T-helper 1 cell treated with Interleukin-12 subunit alpha and Interleukin-12 subunit beta and Interleukin-4 antibody, amounts not matched to agents 30 μg/mL and 1 μg/mL, for 36 hours (primary cell): ENCODE measurements around the gene GLB1L2.

Experiments
- H3K27ac Mint-ChIP-seq: one replicate; pipeline ENCODE4 v1.8.0; 2021; ENCODE audit warnings: mild to moderate bottlenecking, mixed read lengths
- H3K27me3 Mint-ChIP-seq: one replicate; pipeline ENCODE4 v1.8.0; 2021; ENCODE audit warnings: low read depth, mixed read lengths
- H3K36me3 Mint-ChIP-seq: one replicate; pipeline ENCODE4 v1.8.0; 2021; ENCODE audit warnings: low read depth, mixed read lengths
- H3K4me1 Mint-ChIP-seq: one replicate; pipeline ENCODE4 v1.8.0; 2021; ENCODE audit warnings: low read depth, mixed read lengths
- H3K4me3 Mint-ChIP-seq: one replicate; pipeline ENCODE4 v1.8.0; 2021; ENCODE audit warnings: mild to moderate bottlenecking, moderate library complexity, mixed read lengths
- H3K9me3 Mint-ChIP-seq: one replicate; pipeline ENCODE4 v1.8.0; 2021; ENCODE audit warnings: mixed read lengths

Gene GLB1L2

DNA sequence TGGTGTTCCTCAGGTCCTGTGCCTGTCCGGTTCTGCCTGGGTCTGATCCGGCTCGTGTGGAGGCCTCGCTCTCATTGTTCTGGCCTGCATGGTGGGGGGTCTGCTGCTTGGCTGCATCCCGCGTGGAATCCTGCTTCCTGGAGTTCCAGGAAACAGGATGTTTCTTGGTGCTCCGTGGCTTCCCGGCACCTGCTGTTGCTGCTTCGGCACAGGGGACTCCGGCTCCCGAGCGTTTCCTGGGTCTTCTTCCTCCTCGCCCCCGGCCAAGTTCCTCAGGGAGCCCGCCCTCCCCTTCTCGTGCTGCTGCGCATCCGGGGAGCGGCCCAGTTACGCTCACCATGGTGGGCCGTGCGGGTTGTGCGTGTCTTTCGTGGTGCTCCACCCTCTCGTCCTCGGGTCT lies 29.9 kb downstream of the GLB1L2 start:
- no peak overlapping the region for H3K27ac Mint-ChIP-seq
- no peaks in the 10 kb centered on the region for H3K36me3 Mint-ChIP-seq
- H3K4me3 Mint-ChIP-seq, result no peak overlapping the region
- no peaks in the 10 kb centered on the region for H3K27me3 Mint-ChIP-seq
- H3K9me3 Mint-ChIP-seq, result no peaks in the 10 kb centered on the region
- peaks cover 11% of the 10 kb centered on the region for H3K4me1 Mint-ChIP-seq

- H3K4me3 Mint-ChIP-seq, result no peak overlapping the region
- peaks cover 11% of the 10 kb centered on the region for H3K4me1 Mint-ChIP-seq
- H3K9me3 Mint-ChIP-seq, result no peaks in the 10 kb centered on the region
Measured at GRCh38 chr11:134362192-134362901, 30.6 kb downstream of the GLB1L2 start.

DNA sequence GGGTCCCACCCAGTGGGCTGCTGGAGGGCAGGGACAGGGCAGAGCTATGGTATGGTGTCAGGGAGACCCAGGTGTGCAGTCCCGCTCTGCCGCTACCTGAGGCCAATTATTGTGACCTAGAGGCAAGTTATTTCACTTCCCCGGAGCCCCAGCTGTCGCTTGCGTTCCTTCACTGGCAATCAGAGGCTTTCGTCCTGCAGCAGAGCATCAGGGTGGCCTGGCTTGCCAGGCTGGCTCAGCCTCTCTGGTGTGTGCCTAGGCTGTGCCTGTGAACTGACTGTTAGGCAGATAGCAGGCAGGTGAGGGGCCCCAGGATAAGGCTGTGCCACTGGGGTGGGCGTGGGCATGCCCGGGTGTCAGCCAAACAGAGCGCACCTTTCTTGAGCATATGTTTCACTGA lies 31.4 kb downstream of the GLB1L2 start:
- H3K27me3 Mint-ChIP-seq, result no peaks in the 10 kb centered on the region
- H3K4me1 Mint-ChIP-seq, result peaks cover 11% of the 10 kb centered on the region
- no peak overlapping the region for H3K27ac Mint-ChIP-seq
- no peak overlapping the region for H3K4me3 Mint-ChIP-seq
- H3K9me3 Mint-ChIP-seq, result no peaks in the 10 kb centered on the region
- no peaks in the 10 kb centered on the region for H3K36me3 Mint-ChIP-seq

More at GRCh38 chr11:134362192-134362901, 30.6 kb downstream of the GLB1L2 start:
- no peaks in the 10 kb centered on the region for H3K36me3 Mint-ChIP-seq
- H3K27me3 Mint-ChIP-seq, result no peaks in the 10 kb centered on the region
- no peak overlapping the region for H3K27ac Mint-ChIP-seq

- H3K27me3 Mint-ChIP-seq, result no peaks in the 10 kb centered on the region
- H3K9me3 Mint-ChIP-seq, result no peaks in the 10 kb centered on the region
- H3K27ac Mint-ChIP-seq, result no peak overlapping the region
- no peaks in the 10 kb centered on the region for H3K36me3 Mint-ChIP-seq
- peaks cover 11% of the 10 kb centered on the region for H3K4me1 Mint-ChIP-seq
- H3K4me3 Mint-ChIP-seq, result no peak overlapping the region
Measured at GRCh38 chr11:134363592-134363991, 31.8 kb downstream of the GLB1L2 start.

DNA sequence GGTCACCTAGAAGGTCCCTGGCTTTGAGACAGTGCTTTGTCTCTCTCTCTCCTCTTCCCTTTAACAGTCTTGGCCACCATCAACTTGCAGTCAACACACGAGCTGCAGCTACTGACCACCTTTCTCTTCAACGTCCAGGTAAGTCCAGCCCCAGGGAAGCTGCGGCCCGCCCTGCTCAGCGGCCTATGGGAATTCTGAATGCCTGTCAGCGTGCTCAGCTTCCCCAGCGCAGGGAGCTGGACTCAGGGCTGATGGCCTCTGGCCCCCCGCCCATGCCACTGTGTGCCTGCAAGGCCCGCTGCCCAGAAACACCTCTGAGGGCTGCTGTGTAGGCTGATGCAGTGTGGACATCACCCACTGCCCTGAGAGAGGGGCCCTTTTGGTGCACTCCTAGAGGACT lies 32.5 kb downstream of the GLB1L2 start:
- H3K27me3 Mint-ChIP-seq, result no peaks in the 10 kb centered on the region
- no peaks in the 10 kb centered on the region for H3K36me3 Mint-ChIP-seq
- no peaks in the 10 kb centered on the region for H3K9me3 Mint-ChIP-seq
- no peak overlapping the region for H3K4me3 Mint-ChIP-seq
- no peak overlapping the region for H3K27ac Mint-ChIP-seq
- peaks cover 11% of the 10 kb centered on the region for H3K4me1 Mint-ChIP-seq

GRCh38 chr11:134365011-134365925 lies 33.5 kb downstream of the GLB1L2 start:
- no peaks in the 10 kb centered on the region for H3K36me3 Mint-ChIP-seq
- no peaks in the 10 kb centered on the region for H3K27me3 Mint-ChIP-seq
- no peak overlapping the region for H3K4me3 Mint-ChIP-seq
- H3K9me3 Mint-ChIP-seq, result no peaks in the 10 kb centered on the region
- peaks cover 5% of the 10 kb centered on the region for H3K4me1 Mint-ChIP-seq
- H3K27ac Mint-ChIP-seq, result no peak overlapping the region

- Mint-ChIP-seq H3K36me3 (no peaks in the 10 kb centered on the region), H3K9me3 (no peaks in the 10 kb centered on the region), H3K27me3 (no peaks in the 10 kb centered on the region), H3K4me1 (peaks cover 5% of the 10 kb centered on the region), H3K27ac (no peak overlapping the region), H3K4me3 (no peak overlapping the region)
Measured at GRCh38 chr11:134366254-134366653, 34.5 kb downstream of the GLB1L2 start.

- no peaks in the 10 kb centered on the region for H3K27me3 Mint-ChIP-seq
- H3K27ac Mint-ChIP-seq, result no peak overlapping the region
- H3K36me3 Mint-ChIP-seq, result no peaks in the 10 kb centered on the region
- H3K9me3 Mint-ChIP-seq, result no peaks in the 10 kb centered on the region
- no peak overlapping the region for H3K4me3 Mint-ChIP-seq
- H3K4me1 Mint-ChIP-seq, result no peaks in the 10 kb centered on the region
Measured at GRCh38 chr11:134367781-134368180, 36.0 kb downstream of the GLB1L2 start.

GRCh38 chr11:134369656-134370525 lies 38.1 kb downstream of the GLB1L2 start:
- H3K36me3 Mint-ChIP-seq, result no peaks in the 10 kb centered on the region
- no peak overlapping the region for H3K4me3 Mint-ChIP-seq
- no peaks in the 10 kb centered on the region for H3K4me1 Mint-ChIP-seq
- no peaks in the 10 kb centered on the region for H3K27me3 Mint-ChIP-seq
- H3K9me3 Mint-ChIP-seq, result no peaks in the 10 kb centered on the region
- no peak overlapping the region for H3K27ac Mint-ChIP-seq

DNA sequence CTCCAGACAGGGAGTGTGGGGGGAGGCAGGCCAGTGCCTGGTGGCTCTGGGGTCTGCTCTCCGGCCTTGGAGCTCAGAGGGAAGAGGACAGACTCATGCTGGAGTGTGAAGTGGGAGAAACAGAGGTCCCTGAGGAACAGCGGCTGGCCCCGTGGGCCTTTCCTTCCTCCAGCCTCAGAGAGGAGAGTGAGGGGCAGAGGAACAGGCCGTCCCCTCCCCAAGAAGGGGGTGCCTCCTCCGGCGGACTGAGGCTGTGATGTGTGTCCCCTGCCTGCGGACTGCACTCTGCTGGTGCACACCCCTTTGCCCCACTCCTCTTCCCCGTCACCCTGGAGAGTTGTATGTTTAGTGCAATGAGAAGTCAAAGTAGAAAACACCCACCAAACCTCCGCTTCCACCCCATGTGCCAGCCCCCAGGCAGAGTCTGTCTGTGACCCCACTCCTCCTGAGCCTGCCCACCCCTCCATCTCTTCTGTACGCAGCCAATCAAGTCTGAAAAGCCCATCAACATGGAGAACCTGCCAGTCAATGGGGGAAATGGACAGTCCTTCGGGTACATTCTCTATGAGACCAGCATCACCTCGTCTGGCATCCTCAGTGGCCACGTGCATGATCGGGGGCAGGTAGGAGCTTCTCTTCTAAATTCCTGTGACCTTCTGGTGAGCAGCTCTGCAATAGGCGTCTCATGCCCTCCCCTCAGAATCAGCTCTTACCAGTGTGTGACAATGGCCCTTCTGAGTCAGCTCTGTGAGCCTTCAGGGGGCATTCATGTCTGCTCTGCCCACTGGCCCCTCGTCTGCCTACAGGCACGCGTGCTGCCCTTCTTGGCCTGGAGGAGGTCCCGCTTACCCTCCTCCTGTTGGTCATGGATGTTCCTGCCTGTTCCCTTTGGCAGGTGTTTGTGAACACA lies 39.0 kb downstream of the GLB1L2 start:
- H3K27ac Mint-ChIP-seq, result no peak overlapping the region
- H3K4me3 Mint-ChIP-seq, result no peak overlapping the region
- no peaks in the 10 kb centered on the region for H3K4me1 Mint-ChIP-seq
- no peaks in the 10 kb centered on the region for H3K27me3 Mint-ChIP-seq
- no peaks in the 10 kb centered on the region for H3K36me3 Mint-ChIP-seq
- no peaks in the 10 kb centered on the region for H3K9me3 Mint-ChIP-seq

GRCh38 chr11:134371436-134372185 lies 39.8 kb downstream of the GLB1L2 start:
- Mint-ChIP-seq H3K36me3 (no peaks in the 10 kb centered on the region), H3K4me3 (no peak overlapping the region), H3K27ac (no peak overlapping the region), H3K9me3 (no peaks in the 10 kb centered on the region), H3K4me1 (no peaks in the 10 kb centered on the region), H3K27me3 (no peaks in the 10 kb centered on the region)

GRCh38 chr11:134372536-134372935 lies 40.7 kb downstream of the GLB1L2 start:
- no peak overlapping the region for H3K4me3 Mint-ChIP-seq
- no peaks in the 10 kb centered on the region for H3K9me3 Mint-ChIP-seq
- H3K4me1 Mint-ChIP-seq, result no peaks in the 10 kb centered on the region
- no peak overlapping the region for H3K27ac Mint-ChIP-seq
- no peaks in the 10 kb centered on the region for H3K36me3 Mint-ChIP-seq
- no peaks in the 10 kb centered on the region for H3K27me3 Mint-ChIP-seq

DNA sequence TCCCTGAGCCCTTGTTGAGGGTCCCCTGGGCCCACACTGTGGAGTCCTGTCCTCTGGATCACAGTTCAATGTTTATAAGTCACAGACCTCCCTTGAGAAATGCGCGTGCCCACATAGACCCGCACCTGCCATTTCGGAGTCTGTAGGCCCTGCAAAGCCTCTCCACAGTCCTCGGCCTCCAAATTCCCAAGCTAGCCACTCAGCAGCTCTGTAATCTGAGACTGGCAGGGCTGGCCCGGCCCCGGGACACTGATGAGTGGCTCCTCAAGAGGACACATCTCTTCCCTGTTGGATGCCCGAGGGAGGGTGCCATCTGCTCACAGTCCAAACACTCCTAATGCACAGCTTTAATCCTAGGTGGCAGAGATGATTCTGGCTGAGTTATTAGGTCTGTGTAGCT lies 41.2 kb downstream of the GLB1L2 start:
- Mint-ChIP-seq H3K27me3 (no peaks in the 10 kb centered on the region), H3K9me3 (no peaks in the 10 kb centered on the region), H3K4me3 (no peak overlapping the region), H3K4me1 (no peaks in the 10 kb centered on the region), H3K36me3 (no peaks in the 10 kb centered on the region), H3K27ac (no peak overlapping the region)
